ENCODE data around the gene CAPN11. TPM values are rescaled to one million over a fixed set of nuclear protein-coding genes. Genes with fewer than 3 reads are reported as not detected.

The CAPN11 gene
- total and polyA plus RNA-seq, 2 experiments from 2014 or later: 1.1 to 1.7 TPM

DNA sequence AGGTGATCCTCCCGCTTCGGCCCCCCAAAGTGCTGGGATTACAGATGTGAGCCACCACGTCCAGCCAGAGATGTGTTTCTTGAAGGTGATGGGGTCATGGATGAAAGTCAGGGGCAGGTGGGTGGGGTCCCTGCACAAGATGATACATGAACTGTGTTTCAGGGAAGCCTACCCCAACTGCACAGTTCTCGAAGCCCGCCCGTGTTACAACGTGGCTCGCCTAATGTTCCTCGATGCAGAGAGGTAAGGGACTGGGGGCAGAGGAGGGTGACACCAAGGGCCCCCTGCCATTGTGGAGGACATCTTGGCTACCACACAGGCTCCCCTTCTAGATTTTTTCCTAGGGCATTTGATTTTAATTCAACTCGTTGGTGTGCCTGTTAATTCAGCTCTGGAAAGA is 11.9 kb upstream of the CAPN11 start (continued):
- TF ChIP-seq, protein P1, sequence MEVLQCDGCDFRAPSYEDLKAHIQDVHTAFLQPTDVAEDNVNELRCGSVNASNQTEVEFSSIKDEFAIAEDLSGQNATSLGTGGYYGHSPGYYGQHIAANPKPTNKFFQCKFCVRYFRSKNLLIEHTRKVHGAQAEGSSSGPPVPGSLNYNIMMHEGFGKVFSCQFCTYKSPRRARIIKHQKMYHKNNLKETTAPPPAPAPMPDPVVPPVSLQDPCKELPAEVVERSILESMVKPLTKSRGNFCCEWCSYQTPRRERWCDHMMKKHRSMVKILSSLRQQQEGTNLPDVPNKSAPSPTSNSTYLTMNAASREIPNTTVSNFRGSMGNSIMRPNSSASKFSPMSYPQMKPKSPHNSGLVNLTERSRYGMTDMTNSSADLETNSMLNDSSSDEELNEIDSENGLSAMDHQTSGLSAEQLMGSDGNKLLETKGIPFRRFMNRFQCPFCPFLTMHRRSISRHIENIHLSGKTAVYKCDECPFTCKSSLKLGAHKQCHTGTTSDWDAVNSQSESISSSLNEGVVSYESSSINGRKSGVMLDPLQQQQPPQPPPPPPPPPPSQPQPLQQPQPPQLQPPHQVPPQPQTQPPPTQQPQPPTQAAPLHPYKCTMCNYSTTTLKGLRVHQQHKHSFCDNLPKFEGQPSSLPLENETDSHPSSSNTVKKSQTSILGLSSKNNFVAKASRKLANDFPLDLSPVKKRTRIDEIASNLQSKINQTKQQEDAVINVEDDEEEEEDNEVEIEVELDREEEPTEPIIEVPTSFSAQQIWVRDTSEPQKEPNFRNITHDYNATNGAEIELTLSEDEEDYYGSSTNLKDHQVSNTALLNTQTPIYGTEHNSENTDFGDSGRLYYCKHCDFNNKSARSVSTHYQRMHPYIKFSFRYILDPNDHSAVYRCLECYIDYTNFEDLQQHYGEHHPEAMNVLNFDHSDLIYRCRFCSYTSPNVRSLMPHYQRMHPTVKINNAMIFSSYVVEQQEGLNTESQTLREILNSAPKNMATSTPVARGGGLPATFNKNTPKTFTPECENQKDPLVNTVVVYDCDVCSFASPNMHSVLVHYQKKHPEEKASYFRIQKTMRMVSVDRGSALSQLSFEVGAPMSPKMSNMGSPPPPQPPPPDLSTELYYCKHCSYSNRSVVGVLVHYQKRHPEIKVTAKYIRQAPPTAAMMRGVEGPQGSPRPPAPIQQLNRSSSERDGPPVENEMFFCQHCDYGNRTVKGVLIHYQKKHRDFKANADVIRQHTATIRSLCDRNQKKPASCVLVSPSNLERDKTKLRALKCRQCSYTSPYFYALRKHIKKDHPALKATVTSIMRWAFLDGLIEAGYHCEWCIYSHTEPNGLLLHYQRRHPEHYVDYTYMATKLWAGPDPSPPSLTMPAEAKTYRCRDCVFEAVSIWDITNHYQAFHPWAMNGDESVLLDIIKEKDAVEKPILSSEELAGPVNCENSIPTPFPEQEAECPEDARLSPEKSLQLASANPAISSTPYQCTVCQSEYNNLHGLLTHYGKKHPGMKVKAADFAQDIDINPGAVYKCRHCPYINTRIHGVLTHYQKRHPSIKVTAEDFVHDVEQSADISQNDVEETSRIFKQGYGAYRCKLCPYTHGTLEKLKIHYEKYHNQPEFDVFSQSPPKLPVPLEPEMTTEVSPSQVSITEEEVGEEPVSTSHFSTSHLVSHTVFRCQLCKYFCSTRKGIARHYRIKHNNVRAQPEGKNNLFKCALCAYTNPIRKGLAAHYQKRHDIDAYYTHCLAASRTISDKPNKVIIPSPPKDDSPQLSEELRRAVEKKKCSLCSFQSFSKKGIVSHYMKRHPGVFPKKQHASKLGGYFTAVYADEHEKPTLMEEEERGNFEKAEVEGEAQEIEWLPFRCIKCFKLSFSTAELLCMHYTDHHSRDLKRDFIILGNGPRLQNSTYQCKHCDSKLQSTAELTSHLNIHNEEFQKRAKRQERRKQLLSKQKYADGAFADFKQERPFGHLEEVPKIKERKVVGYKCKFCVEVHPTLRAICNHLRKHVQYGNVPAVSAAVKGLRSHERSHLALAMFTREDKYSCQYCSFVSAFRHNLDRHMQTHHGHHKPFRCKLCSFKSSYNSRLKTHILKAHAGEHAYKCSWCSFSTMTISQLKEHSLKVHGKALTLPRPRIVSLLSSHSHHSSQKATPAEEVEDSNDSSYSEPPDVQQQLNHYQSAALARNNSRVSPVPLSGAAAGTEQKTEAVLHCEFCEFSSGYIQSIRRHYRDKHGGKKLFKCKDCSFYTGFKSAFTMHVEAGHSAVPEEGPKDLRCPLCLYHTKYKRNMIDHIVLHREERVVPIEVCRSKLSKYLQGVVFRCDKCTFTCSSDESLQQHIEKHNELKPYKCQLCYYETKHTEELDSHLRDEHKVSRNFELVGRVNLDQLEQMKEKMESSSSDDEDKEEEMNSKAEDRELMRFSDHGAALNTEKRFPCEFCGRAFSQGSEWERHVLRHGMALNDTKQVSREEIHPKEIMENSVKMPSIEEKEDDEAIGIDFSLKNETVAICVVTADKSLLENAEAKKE (CRISPR knock-in tag; IDR thresholded peaks at IDR 0.05): no peak

DNA sequence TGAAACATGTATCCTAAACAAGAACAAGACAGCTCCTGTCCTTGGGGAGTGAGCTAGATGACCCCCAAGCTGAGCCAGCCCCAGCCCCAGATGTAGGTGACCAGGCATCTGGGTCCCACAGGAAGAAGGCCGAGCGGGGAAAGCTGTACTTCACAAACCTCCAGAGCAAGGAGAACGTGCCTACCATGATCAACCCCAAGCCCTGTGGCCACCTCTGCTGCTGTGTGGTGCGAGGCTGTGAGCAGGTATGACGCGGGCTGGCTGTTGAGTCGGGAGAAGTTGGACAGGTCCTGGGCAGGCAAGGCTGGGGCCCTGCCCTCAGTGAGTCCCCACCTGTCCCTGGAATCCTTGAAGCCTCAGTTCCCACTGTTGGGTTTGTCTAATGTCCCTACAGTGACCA is 11.4 kb upstream of the CAPN11 start:
- Histone ChIP-seq H3K27ac (ENCODE audit: low read depth) (no peak overlapping the region), H3K4me3 (no peak overlapping the region), H3K79me2 (replicated peaks; ENCODE audit: insufficient read depth) (no peaks in the 10 kb centered on the region), H3K27me3 (ENCODE audit: insufficient read depth) (no peaks in the 10 kb centered on the region), H3K9me2 (ENCODE audit: insufficient read depth) (no peaks in the 10 kb centered on the region), H3K36me3 (ENCODE audit: insufficient read depth) (no peaks in the 10 kb centered on the region), H3K4me1 (ENCODE audit: insufficient read depth) (no peaks in the 10 kb centered on the region), H3F3A (replicated peaks; ENCODE audit: low read depth) (no peaks in the 10 kb centered on the region), H4K20me1 (replicated peaks; ENCODE audit: insufficient read depth) (no peaks in the 10 kb centered on the region; the same call in 1 of the 2 replicates), H3K4me2 (no peak overlapping the region), H2AFZ (no peak overlapping the region)
- H3K27ac Mint-ChIP-seq: no peak overlapping the region
- peaks cover 4% of the 10 kb centered on the region; the same call in 2 of the 3 replicates for H3K4me1 Mint-ChIP-seq
- DNase-seq (ENCODE audit: low spot score): no peak
- ATAC-seq: no peak
- peaks cover 4% of the 10 kb centered on the region for H3K27me3 Mint-ChIP-seq (ENCODE audit: insufficient read depth, low read depth, poor library complexity)
- peaks cover 44% of the 10 kb centered on the region for H3K36me3 Mint-ChIP-seq (ENCODE audit: low read depth)
- no peak overlapping the region for H3K4me3 Mint-ChIP-seq
- H3K9me3 Mint-ChIP-seq: no peaks in the 10 kb centered on the region
- TF ChIP-seq ZNF331 (CRISPR knock-in tag; IDR thresholded peaks at IDR 0.05; ENCODE audit: low read depth) (no peak), POLR2AphosphoS5 (IDR thresholded peaks at IDR 0.05; ENCODE audit: low read depth) (no peak), ZNF114 (CRISPR knock-in tag; IDR thresholded peaks at IDR 0.05) (no peak), NANOG (IDR thresholded peaks at IDR 0.05; ENCODE audit: borderline replicate concordance) (no peak), CREB1 (CRISPR knock-in tag; IDR thresholded peaks at IDR 0.05; ENCODE audit: low read depth) (no peak), STAT1 (IDR thresholded peaks at IDR 0.05; ENCODE audit: unreplicated experiment) (no peak), JUNB (IDR thresholded peaks at IDR 0.05; ENCODE audit: unreplicated experiment) (no peak), EZH2 (IDR thresholded peaks at IDR 0.05; ENCODE audit: low read depth, unreplicated experiment) (no peak), EZH2phosphoT487 (IDR thresholded peaks at IDR 0.05; ENCODE audit: unreplicated experiment) (no peak)
- TF ChIP-seq, protein P2, sequence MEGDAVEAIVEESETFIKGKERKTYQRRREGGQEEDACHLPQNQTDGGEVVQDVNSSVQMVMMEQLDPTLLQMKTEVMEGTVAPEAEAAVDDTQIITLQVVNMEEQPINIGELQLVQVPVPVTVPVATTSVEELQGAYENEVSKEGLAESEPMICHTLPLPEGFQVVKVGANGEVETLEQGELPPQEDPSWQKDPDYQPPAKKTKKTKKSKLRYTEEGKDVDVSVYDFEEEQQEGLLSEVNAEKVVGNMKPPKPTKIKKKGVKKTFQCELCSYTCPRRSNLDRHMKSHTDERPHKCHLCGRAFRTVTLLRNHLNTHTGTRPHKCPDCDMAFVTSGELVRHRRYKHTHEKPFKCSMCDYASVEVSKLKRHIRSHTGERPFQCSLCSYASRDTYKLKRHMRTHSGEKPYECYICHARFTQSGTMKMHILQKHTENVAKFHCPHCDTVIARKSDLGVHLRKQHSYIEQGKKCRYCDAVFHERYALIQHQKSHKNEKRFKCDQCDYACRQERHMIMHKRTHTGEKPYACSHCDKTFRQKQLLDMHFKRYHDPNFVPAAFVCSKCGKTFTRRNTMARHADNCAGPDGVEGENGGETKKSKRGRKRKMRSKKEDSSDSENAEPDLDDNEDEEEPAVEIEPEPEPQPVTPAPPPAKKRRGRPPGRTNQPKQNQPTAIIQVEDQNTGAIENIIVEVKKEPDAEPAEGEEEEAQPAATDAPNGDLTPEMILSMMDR (conservative IDR thresholded peaks at IDR 0.05; ENCODE audit: low read depth in 2 of 2): no peak
- TF ChIP-seq, protein P3, sequence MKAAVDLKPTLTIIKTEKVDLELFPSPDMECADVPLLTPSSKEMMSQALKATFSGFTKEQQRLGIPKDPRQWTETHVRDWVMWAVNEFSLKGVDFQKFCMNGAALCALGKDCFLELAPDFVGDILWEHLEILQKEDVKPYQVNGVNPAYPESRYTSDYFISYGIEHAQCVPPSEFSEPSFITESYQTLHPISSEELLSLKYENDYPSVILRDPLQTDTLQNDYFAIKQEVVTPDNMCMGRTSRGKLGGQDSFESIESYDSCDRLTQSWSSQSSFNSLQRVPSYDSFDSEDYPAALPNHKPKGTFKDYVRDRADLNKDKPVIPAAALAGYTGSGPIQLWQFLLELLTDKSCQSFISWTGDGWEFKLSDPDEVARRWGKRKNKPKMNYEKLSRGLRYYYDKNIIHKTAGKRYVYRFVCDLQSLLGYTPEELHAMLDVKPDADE (IDR thresholded peaks at IDR 0.05): no peak
- TF ChIP-seq, protein P4, sequence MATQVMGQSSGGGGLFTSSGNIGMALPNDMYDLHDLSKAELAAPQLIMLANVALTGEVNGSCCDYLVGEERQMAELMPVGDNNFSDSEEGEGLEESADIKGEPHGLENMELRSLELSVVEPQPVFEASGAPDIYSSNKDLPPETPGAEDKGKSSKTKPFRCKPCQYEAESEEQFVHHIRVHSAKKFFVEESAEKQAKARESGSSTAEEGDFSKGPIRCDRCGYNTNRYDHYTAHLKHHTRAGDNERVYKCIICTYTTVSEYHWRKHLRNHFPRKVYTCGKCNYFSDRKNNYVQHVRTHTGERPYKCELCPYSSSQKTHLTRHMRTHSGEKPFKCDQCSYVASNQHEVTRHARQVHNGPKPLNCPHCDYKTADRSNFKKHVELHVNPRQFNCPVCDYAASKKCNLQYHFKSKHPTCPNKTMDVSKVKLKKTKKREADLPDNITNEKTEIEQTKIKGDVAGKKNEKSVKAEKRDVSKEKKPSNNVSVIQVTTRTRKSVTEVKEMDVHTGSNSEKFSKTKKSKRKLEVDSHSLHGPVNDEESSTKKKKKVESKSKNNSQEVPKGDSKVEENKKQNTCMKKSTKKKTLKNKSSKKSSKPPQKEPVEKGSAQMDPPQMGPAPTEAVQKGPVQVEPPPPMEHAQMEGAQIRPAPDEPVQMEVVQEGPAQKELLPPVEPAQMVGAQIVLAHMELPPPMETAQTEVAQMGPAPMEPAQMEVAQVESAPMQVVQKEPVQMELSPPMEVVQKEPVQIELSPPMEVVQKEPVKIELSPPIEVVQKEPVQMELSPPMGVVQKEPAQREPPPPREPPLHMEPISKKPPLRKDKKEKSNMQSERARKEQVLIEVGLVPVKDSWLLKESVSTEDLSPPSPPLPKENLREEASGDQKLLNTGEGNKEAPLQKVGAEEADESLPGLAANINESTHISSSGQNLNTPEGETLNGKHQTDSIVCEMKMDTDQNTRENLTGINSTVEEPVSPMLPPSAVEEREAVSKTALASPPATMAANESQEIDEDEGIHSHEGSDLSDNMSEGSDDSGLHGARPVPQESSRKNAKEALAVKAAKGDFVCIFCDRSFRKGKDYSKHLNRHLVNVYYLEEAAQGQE (IDR thresholded peaks at IDR 0.05; ENCODE audit: unreplicated experiment): no peak

Data from GM23338 (cell line).